PC-3 (cell line): ENCODE data around the gene LLPH.

Experiments
- CTCF ChIP-seq: fragments of 300-600 bp; sonication (generic); conservative IDR thresholded peaks from 2 replicates; pipeline ENCODE4 v1.5.1; 2017; ENCODE audit warnings: antibody characterized with exemption, low read depth, mild to moderate bottlenecking, low read length
- EZH2 ChIP-seq: fragments of 300-600 bp; sonication (generic); IDR thresholded peaks from one replicate; pipeline ENCODE4 v1.6.1; 2017; ENCODE audit warnings: antibody characterized with exemption, mild to moderate bottlenecking, low read length; ENCODE audit not compliant: unreplicated experiment

GRCh38 chr12:66165141-66165540, 34.6 kb upstream of the LLPH start:
- TF ChIP-seq CTCF (no peak), EZH2 (no peak)
